Measurements from ENCODE around the gene HRG.

DNA sequence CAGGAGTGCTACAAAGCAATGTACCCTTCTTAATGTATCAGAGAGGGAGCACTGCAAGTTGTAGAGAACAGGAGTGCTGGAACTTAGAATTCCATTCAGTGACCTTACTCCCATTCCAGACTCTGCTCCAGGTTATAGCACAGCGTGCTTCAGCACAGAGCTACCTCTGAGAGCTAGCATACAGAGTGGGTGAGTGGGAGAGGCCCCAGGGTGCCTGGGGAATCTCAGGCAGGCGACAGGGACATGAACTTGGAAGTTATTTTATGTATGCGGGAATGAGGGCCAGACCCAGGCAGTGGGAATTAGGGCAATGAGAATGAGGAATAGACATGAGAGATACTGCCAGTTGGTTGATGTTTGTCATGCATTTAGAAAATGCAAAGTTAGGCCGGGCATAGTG is 47.7 kb downstream of the HRG start:
- TF ChIP-seq, protein P1, sequence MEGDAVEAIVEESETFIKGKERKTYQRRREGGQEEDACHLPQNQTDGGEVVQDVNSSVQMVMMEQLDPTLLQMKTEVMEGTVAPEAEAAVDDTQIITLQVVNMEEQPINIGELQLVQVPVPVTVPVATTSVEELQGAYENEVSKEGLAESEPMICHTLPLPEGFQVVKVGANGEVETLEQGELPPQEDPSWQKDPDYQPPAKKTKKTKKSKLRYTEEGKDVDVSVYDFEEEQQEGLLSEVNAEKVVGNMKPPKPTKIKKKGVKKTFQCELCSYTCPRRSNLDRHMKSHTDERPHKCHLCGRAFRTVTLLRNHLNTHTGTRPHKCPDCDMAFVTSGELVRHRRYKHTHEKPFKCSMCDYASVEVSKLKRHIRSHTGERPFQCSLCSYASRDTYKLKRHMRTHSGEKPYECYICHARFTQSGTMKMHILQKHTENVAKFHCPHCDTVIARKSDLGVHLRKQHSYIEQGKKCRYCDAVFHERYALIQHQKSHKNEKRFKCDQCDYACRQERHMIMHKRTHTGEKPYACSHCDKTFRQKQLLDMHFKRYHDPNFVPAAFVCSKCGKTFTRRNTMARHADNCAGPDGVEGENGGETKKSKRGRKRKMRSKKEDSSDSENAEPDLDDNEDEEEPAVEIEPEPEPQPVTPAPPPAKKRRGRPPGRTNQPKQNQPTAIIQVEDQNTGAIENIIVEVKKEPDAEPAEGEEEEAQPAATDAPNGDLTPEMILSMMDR (IDR thresholded peaks at IDR 0.05; ENCODE audit: low read depth, low read length, poor library complexity, severe bottlenecking): no peak
- TF ChIP-seq EZH2phosphoT487 (IDR thresholded peaks at IDR 0.05; ENCODE audit: borderline replicate concordance, low read length): no peak

All from DOHH2 (cell line).